Mucosa of rectum (tissue), 2 donors: Measurements from ENCODE around the gene IGFALS.
"Not testable (repeated sequence)": the region's sequence is repeated elsewhere in the genome, so short reads cannot be mapped to it uniquely, and the experiment has no call there.

Experiments
- H3K27ac ChIP-seq, 2 donors: one replicate each; pipeline ENCODE4 v1.7.0; 2013; ENCODE audit warnings: inconsistent platforms in 2 of 2, low read depth in 2 of 2, low read length in 2 of 2
- H3K27me3 ChIP-seq, 2 donors: one replicate each; pipeline ENCODE4 v1.7.0; 2013; ENCODE audit warnings: low read length in 2 of 2; ENCODE audit not compliant: control insufficient read depth in 2 of 2, insufficient read depth in 2 of 2
- H3K36me3 ChIP-seq, 2 donors: one replicate each; pipeline ENCODE4 v1.7.0; 2013; ENCODE audit warnings: low read length in 2 of 2; ENCODE audit not compliant: control insufficient read depth in 2 of 2, insufficient read depth in 2 of 2
- H3K4me1 ChIP-seq, 2 donors: one replicate each; pipeline ENCODE4 v1.7.0; 2013; ENCODE audit warnings: low read length in 2 of 2, mild to moderate bottlenecking in 1 of 2; ENCODE audit not compliant: control insufficient read depth in 2 of 2, insufficient read depth in 2 of 2
- H3K4me3 ChIP-seq, 2 donors: one replicate each; pipeline ENCODE4 v1.7.0; 2013; ENCODE audit warnings: low read length in 2 of 2
- H3K9ac ChIP-seq, 2 donors: one replicate each; pipeline ENCODE4 v1.7.0; 2013; ENCODE audit warnings: low read length in 2 of 2, low read depth in 1 of 2, mild to moderate bottlenecking in 1 of 2
- H3K9me3 ChIP-seq, 2 donors: one replicate each; pipeline ENCODE4 v1.7.0; 2013; ENCODE audit warnings: low read length in 2 of 2; ENCODE audit not compliant: control insufficient read depth in 2 of 2
- donor health status: healthy.
- donor health status: Normal muscosa, but diverticular disease.

IGFALS gene

DNA sequence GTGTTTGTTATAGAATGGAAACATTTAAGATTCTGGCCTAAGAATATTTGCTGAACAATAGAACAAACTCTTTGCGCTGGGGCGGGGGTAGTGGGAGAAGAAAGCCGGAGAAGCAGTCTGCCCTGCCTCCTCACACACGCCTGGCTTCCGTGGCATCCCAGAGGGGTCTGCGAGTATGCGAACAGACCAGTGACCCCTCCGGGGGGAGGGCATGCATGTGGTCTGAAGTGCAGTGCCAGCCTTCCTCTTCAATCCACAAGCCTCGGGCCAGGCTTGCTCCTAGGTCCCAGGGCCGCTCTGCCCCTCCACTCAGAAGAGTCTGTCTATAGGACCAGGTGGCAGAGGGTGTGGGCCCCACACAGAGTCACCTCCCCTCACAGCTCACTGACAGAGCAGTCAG is 14.1 kb upstream of the IGFALS start:
- H3K27me3 ChIP-seq: no peaks in the 10 kb centered on the region
- H3K9ac ChIP-seq: no peak overlapping the region
- no peak overlapping the region for H3K4me3 ChIP-seq
- H3K4me1 ChIP-seq: no peaks in the 10 kb centered on the region
- peaks cover 14 to 23% of the 10 kb centered on the region in 2 donors for H3K36me3 ChIP-seq
- H3K27ac ChIP-seq: no peak overlapping the region
- no peaks in the 10 kb centered on the region for H3K9me3 ChIP-seq

DNA sequence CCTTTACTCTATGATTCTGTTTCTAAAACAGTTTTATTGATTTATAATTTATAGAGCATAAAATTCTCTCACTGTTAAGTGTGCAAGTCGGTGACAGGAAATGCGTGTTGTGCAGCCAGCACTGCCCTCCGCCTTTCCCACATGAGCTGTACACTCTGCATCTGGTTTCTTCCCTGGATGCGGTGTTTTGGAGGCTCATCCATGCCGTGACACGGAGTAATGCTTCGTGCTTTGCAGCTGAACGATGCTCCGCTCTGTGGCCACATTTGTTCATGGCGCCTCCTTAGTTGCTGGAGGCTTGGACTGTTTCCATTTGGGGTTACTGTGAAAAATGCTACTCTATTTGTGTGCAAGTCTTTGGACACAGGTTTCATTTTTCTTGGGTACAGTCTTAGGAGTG is 7.2 kb upstream of the IGFALS start:
- Histone ChIP-seq H3K36me3 (no peaks in the 10 kb centered on the region), H3K27ac (no peak overlapping the region), H3K27me3 (no peaks in the 10 kb centered on the region), H3K9ac (no peak overlapping the region), H3K4me3 (no peak overlapping the region), H3K4me1 (no peaks in the 10 kb centered on the region), H3K9me3 (no peaks in the 10 kb centered on the region)

DNA sequence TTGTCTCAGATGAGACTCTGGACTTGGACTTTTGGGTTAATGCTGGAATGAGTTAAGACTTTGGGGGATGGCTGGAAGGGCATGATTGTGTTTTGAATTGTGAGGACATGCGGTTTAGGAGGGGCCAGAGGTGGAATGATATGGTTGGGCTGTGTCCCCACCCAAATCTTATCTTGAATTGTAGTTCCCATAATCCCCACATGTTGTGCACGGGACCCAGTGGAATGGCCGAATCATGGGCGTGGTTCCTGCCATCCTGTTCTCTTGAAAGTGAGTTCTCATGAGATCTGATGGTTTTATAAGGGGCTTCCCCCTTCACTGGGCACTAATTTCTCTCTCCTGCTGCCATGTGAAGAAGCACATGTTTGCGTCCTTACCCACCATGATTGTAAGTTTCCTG is 5.8 kb upstream of the IGFALS start:
- H3K4me1 ChIP-seq, H3K27me3 ChIP-seq, H3K4me3 ChIP-seq, H3K36me3 ChIP-seq, H3K27ac ChIP-seq, H3K9ac ChIP-seq, H3K9me3 ChIP-seq: not testable (repeated sequence)

DNA sequence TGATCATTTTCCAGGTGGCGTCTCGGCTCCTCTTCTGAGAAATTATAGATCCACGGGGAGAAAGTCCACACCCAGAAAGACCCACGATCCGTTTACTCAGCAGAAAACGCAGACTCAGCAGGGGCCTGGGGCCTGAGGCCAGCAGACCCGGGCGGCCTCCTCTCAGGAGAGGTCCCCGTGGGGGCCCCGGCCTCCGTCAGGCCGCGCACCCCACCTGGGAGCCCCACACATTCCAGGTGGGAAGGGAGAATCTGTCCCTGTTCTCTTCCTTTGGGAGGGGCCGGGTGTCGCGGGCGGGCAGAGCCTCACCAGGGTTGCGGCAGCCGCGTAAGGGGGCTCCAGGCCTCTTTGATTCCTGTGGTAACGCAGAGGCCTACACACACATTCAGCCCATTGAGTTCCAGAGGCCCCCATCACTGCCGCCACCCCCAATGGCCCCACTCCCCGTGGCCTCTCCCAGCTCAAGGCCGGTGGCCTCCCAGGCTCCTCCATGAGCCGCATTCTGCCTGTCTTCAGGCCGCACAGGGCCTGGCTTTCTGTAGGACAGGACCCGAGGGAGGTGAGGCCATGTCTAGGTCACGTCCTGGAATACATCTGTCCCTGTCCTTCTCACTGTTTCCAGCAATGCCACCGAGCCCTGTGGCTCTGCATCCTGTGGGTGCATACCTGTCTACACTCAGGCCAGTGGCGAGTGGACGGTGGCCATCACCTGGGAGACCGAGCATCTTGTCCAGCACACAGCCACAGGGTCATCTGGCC is 1.6 kb upstream of the IGFALS start:
- H3K4me3 ChIP-seq: no peak overlapping the region
- H3K9ac ChIP-seq: no peak overlapping the region
- no peaks in the 10 kb centered on the region for H3K27me3 ChIP-seq
- H3K4me1 ChIP-seq: no peaks in the 10 kb centered on the region
- no peak overlapping the region for H3K27ac ChIP-seq
- no peaks in the 10 kb centered on the region for H3K36me3 ChIP-seq
- no peaks in the 10 kb centered on the region for H3K9me3 ChIP-seq

DNA sequence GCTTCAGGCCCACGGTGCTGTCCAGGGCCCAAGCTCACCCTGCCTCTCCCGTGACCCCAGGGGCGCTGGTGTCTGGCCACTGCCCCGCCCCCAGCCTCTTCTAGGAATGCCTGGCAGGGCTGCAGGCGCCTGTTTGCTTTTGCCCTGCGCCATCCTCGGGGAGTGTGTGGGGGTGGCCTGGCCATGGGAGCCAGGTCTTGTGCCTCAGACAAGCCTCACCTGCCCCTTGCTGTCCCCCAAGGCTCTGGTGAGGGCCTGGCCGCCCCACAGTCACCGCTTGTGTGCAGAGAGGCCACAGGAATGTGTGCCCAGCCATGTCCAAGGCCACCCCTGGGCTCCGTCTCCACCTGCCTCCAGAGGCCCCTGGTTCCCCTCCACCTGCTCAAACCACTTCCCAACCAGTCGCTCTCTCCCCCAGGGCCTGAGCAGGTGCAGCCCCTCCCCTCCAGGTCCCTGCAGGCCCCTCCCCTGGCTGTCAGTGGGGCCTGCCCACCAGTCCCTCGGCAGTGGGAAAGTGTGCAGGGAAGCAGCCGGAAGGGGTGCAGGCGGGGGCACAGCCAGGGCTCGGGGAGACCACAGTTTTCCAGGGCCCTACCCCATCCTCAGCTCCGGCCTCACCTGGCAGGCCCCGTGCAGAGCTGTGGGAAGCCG is 841 bp upstream of the IGFALS start:
- no peaks in the 10 kb centered on the region for H3K36me3 ChIP-seq
- no peaks in the 10 kb centered on the region for H3K27me3 ChIP-seq
- no peak overlapping the region for H3K9ac ChIP-seq
- no peaks in the 10 kb centered on the region for H3K9me3 ChIP-seq
- no peak overlapping the region for H3K27ac ChIP-seq
- no peaks in the 10 kb centered on the region for H3K4me1 ChIP-seq
- H3K4me3 ChIP-seq: no peak overlapping the region

DNA sequence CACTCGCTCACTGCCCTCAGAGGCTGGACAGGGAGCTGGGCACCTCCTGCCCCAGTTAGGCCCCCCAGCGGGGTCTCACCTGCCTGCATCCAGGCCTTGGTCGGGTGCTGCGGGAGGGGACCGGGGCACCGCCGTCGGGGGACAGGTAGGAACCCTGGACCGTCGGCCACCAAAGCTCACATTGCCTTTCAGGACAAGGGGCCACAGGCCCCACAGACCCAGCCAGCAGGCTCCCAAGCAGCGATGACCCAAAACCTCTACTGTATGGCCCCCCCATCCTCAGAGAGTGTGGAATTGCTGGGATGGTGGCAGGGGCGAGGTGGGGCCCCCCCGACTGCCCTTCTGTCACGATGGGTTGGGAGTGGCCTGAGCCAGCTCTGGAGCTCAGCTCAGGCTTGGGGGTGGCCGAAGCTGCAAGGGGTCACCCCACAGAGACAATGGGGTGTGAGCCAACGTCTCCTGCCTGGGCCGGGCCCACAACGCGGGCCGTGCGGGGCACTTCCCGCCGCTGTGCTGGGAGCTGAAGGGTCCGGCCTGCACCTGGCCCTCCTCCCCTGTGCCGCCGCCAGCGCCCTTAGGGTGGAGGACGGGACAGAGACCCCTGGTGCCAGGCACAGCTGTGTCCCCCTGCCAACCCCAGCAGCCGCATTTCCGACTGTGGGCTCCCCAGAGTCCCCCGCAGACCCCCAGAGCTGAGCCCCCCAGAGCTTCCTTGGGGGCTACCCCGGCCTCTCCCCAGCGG is 498 bp downstream of the IGFALS start:
- H3K36me3 ChIP-seq: peaks cover 0 to 9% of the 10 kb centered on the region in 2 donors
- no peak overlapping the region for H3K9ac ChIP-seq
- no peak overlapping the region for H3K4me3 ChIP-seq
- no peak overlapping the region for H3K27ac ChIP-seq
- no peaks in the 10 kb centered on the region for H3K4me1 ChIP-seq
- H3K27me3 ChIP-seq: no peaks in the 10 kb centered on the region
- H3K9me3 ChIP-seq: no peaks in the 10 kb centered on the region

DNA sequence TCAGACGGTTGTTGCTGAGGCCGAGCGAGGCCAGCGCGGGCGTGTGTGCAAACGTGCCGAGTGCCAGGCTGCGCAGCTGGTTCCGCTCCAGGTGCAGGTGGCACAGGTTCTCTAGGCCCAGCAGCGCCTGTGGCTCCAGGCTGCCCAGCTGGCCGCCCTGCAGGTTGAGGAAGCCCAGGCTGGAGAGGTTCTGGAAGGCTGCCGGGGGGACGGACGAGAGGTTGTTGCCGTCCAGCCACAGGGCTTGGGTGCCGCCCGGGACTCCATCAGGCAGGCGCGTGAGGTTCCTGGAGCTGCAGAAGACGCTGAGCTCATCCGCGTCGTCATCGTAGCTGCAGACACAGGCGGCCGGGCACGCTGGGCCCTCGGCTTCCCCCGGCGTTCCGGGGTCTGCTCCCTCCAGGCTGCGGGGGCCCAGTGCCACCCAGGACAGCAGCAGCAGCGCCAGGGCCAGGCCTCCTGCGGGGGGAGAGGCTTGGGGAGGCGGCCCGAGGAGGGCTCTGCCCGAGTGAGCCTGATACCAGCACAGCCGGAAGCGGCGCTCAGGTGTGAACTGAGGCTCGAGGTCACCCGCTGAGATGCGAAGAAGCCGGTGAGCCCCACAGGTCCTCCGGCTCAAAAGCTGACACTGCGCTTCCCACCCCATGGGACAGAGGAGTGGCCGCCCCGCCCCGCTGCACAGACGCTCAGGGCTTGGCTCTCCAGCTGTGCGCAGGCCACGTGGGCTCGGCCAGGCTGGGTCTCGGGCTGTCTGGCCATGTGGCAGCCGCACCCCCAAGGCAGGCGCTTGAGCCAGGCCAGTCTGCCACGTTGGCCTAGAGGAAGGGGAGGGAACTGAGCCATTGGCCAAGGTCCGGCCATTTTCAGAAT is 1.3 kb downstream of the IGFALS start:
- H3K9ac ChIP-seq: no peak overlapping the region
- peaks cover 0 to 11% of the 10 kb centered on the region in 2 donors for H3K36me3 ChIP-seq
- H3K9me3 ChIP-seq: no peaks in the 10 kb centered on the region
- no peak overlapping the region for H3K27ac ChIP-seq
- H3K4me1 ChIP-seq: no peaks in the 10 kb centered on the region
- H3K4me3 ChIP-seq: no peak overlapping the region
- no peaks in the 10 kb centered on the region for H3K27me3 ChIP-seq

DNA sequence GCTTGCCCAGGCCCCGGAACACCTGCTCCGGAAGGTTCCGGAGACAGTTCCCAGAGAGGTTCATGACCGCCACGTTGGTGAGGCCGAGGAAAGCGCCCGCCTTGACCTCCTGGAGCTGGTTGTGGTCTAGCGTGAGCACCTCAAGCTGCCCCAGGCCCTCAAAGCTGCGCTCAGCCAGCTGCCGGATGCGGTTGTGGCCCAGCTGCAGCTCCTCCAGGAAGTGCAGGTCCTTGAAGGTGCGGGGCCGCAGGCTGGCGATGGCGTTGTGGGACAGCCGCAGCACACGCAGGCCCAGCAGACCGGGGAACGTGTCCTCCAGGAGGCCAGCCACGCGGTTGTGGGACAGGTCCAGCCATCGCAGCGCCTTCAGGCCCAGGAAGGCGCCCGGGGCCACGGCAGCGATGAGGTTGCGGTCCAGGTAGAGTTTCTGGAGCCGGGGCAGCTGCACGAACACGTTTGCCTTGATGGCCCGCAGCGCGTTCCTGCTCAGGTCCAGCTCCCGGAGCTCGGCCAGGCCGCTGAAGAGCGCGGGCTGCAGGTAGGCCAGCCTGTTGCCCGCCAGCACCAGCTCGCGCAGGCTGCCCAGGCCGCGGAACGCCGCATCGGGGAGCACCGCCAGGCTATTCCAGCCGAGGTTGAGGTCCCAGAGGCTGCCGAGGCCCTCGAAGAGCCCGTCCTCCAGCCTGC is 2.1 kb downstream of the IGFALS start:
- no peak overlapping the region for H3K4me3 ChIP-seq
- H3K27me3 ChIP-seq: no peaks in the 10 kb centered on the region
- H3K9me3 ChIP-seq: no peaks in the 10 kb centered on the region
- no peaks in the 10 kb centered on the region for H3K4me1 ChIP-seq
- no peak overlapping the region for H3K27ac ChIP-seq
- no peak overlapping the region for H3K9ac ChIP-seq
- H3K36me3 ChIP-seq: peaks cover 0 to 14% of the 10 kb centered on the region in 2 donors

DNA sequence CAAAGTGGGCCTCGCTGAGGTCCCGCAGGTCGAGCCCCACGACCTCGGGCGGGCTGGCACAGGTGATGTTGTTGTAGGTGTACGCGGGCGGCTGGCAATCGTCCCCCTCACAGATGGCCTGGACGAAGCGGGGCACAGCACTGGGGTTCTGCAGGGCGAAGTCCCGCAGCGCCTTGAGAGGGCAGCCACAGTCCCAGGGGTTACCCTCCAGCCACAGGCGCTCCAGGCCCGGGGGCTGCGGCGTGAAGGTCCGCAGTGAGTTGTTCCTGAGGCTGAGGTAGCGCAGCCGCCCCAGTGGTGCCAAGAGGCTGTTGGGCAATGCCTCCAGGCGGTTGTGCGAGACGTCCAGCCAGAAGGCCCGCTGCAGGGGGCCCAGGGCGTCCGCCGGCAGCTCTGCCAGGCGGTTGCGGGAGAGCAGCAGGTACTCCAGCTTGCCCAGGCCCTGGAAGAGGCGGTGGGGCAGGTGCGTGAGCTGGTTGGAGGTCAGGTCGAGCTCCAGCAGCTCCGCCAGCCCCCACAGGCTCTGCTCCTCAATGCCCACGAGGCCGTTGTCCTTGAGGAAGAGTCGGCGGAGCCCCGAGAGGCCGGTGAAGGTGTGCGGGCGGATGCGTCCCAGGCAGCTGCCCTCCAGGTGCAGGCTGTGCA is 2.8 kb downstream of the IGFALS start:
- Histone ChIP-seq H3K4me1 (no peaks in the 10 kb centered on the region), H3K27ac (no peak overlapping the region), H3K36me3 (peaks cover 0 to 16% of the 10 kb centered on the region in 2 donors), H3K9ac (no peak overlapping the region), H3K9me3 (no peaks in the 10 kb centered on the region), H3K4me3 (no peak overlapping the region), H3K27me3 (no peaks in the 10 kb centered on the region)
